ENCODE data around the gene FERMT3. TPM values are rescaled to one million over a fixed set of nuclear protein-coding genes. Genes with fewer than 3 reads are reported as not detected.
"Not testable (repeated sequence)": the region's sequence is repeated elsewhere in the genome, so short reads cannot be mapped to it uniquely, and the experiment has no call there.

The FERMT3 gene
- total RNA-seq = 100 to 1,000 TPM; 210 to 217 TPM

DNA sequence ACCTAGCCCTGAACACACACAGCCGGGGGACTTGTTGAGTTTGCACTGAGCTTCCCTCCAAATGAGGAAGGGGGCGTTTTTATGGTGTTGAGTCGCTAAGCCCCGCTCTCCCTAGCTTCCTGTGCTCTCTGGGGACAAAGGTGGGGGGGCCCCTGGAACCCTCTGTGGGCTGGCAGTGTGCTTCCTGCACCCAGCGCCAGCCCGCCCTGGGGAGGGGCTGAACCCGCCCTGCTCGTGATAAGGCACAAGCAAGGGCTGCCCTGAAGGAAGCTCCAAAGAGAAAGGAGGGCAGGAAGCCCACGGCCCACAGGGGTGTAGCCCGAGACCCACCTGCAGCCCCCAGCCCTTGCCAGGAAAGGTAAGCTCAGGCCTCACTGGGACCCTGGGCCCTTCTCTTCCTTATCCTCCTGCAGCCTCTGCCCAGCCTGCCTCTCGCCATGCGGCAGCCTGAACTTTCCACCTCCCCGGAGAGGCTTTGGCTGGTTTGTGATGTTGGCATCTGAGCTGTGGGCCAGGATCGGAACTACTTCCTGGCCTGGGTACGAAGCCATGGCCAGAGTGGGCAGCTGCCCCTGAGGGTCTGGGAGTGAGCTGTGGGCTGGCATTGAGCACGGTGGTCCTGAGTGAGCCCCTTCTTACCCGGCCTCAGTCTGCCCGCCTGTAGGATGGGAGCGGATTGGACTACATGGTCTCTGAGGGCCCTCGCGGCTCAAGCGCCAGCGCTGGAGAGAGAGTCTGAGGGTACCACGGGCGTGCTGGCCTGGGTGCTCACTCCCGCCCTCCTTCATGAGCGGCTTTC is at the start of gene FERMT3:
TSS of gene FERMT3 (plus strand) at position 265 of the 799 bp plus-strand sequence. CDS start 644 bp downstream, outside the sequence.
- Mint-ChIP-seq H3K27me3 (no peaks in the 10 kb centered on the region), H3K4me3 (peak within 1 kb of the TSS; percentile 92), H3K27ac (peak within 1 kb of the TSS; percentile 96), H3K4me1 (peaks cover 42% of the 10 kb centered on the region), H3K9me3 (ENCODE audit: low read depth) (no peaks in the 10 kb centered on the region), H3K36me3 (peaks cover 50% of the 10 kb centered on the region)
- ATAC-seq (peak; percentile 69), DNase-seq (peak; percentile 89)
- CTCF ChIA-PET = interaction anchor here (0.8 to 9.6 kb wide), 20 partner anchors 11 to 368 kb away, joined by 3 to 169 read pairs (median 11); partner anchors contain the start of genes BAD, CATSPERZ, DNAJC4 and ESRRA

- H3K27me3 Mint-ChIP-seq = peaks cover 9% of the 10 kb centered on the region
- CTCF ChIA-PET = interaction anchor here (1.1 to 1.2 kb wide), 2 partner anchors 10 to 158 kb away, joined by 3 read pairs; no protein-coding TSS in a partner anchor
- H3K4me3 Mint-ChIP-seq = no peak overlapping the region
- ATAC-seq = no peak
- H3K36me3 Mint-ChIP-seq = no peaks in the 10 kb centered on the region
- H3K9me3 Mint-ChIP-seq (ENCODE audit: low read depth) = no peaks in the 10 kb centered on the region
- DNase-seq = no peak
- no peak overlapping the region for H3K27ac Mint-ChIP-seq
- no peaks in the 10 kb centered on the region for H3K4me1 Mint-ChIP-seq
Observed at GRCh38 chr11:64157631-64158394, 48.7 kb upstream of the FERMT3 start.

DNA sequence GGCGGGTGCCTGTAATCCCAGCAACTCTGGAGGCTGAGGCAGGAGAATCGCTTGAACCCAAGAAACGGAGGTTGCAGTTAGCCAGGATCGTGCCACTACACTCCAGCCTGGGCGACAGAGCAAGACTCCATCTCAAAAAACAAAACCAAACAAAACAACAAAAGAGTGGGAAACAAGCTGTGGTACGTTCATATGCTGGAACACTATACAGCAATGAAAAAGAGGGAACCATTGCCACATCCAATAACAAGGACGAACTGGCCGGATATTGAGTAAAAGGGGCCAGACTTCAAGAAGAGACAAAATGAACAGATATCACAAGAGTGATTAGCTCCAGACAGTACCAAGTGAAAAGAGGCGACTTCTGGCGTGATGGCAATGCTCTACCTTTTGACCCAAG is 45.5 kb upstream of the FERMT3 start:
- H3K27me3 Mint-ChIP-seq = no peaks in the 10 kb centered on the region
- DNase-seq (no peak), ATAC-seq (no peak)
- CTCF ChIA-PET = interaction anchor here (2.5 kb wide), 1 partner anchor 9 kb away, joined by 11 read pairs; no protein-coding TSS in a partner anchor
- no peaks in the 10 kb centered on the region for H3K9me3 Mint-ChIP-seq (ENCODE audit: low read depth)
- H3K4me3 Mint-ChIP-seq = no peak overlapping the region
- peaks cover 4% of the 10 kb centered on the region for H3K4me1 Mint-ChIP-seq
- H3K27ac Mint-ChIP-seq = no peak overlapping the region
- no peaks in the 10 kb centered on the region for H3K36me3 Mint-ChIP-seq

DNA sequence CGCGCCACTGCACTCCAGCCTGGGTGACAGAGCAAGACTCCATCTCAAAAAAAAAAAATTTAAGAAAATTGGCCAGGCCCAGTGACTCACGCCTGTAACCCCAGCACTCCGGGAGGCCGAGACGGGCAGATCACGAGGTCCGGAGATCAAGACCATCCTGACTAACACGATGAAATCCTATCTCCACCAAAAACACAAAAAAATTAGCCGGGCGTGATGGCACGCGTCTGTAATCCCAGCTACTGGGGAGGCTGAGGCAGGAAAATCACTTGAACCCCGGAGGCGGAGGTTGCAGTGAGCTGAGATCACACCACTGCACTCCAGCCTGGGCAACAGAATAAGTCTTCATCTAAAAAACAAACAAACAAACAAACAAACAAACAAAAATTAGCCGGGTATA is 43.8 kb upstream of the FERMT3 start:
- H3K27ac Mint-ChIP-seq = not testable (repeated sequence)

GRCh38 chr11:64163951-64164350 is 42.6 kb upstream of the FERMT3 start:
- Mint-ChIP-seq H3K4me1 (peaks cover 7% of the 10 kb centered on the region), H3K27ac (no peak overlapping the region), H3K4me3 (no peak overlapping the region), H3K9me3 (ENCODE audit: low read depth) (no peaks in the 10 kb centered on the region), H3K27me3 (no peaks in the 10 kb centered on the region), H3K36me3 (no peaks in the 10 kb centered on the region)
- CTCF ChIA-PET = interaction anchor here (1.4 kb wide), 2 partner anchors 16 to 41 kb away, joined by 3 to 4 read pairs; no protein-coding TSS in a partner anchor
- ATAC-seq = no peak
- no peak for DNase-seq

More for the DNA sequence above, 43.8 kb upstream of the FERMT3 start:
- H3K4me1 Mint-ChIP-seq; H3K9me3 Mint-ChIP-seq (ENCODE audit: low read depth); DNase-seq; ATAC-seq; H3K36me3 Mint-ChIP-seq; H3K4me3 Mint-ChIP-seq; H3K27me3 Mint-ChIP-seq: not testable (repeated sequence)
- CTCF ChIA-PET = interaction anchor here (2.5 kb wide), 1 partner anchor 11 kb away, joined by 11 read pairs; no protein-coding TSS in a partner anchor

- Mint-ChIP-seq H3K4me1 (peaks cover 7% of the 10 kb centered on the region), H3K27ac (peak overlapping the region; percentile 74), H3K4me3 (peak overlapping the region; percentile 54), H3K27me3 (no peaks in the 10 kb centered on the region), H3K36me3 (no peaks in the 10 kb centered on the region), H3K9me3 (ENCODE audit: low read depth) (no peaks in the 10 kb centered on the region)
- CTCF ChIA-PET = interaction anchor here (1.1 to 1.4 kb wide), 5 partner anchors 12 to 328 kb away, joined by 3 to 8 read pairs (median 4); no protein-coding TSS in a partner anchor
- DNase-seq = no peak
- ATAC-seq = no peak
Observed at GRCh38 chr11:64164392-64165312, 41.9 kb upstream of the FERMT3 start.

DNA sequence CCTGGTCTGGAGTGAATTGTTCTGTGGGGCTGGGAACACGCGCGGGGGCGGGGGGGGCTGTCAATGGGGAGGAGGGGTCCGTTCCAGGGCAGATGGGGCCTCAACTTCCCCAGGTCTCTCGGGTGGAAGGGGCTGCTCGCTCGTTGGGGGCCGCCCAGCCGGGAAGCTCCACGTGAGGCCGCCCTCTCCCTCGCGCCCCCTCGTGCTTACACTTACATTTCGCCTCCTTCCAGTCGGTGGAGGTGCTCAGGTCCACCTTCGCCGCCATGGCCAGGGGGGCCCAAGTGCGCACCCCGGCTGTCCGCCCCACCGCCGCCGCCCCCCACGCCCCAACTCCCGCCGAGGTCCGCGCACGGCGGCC is 41.1 kb upstream of the FERMT3 start:
- no peaks in the 10 kb centered on the region for H3K27me3 Mint-ChIP-seq
- no peaks in the 10 kb centered on the region for H3K36me3 Mint-ChIP-seq
- CTCF ChIA-PET = interaction anchor here (0.6 to 1.9 kb wide), 5 partner anchors 13 to 328 kb away, joined by 3 to 8 read pairs (median 4); partner anchors contain the start of gene FERMT3
- H3K4me1 Mint-ChIP-seq = peaks cover 7% of the 10 kb centered on the region
- ATAC-seq (peak; percentile 13), DNase-seq (no peak)
- no peak overlapping the region for H3K27ac Mint-ChIP-seq
- H3K4me3 Mint-ChIP-seq = peak overlapping the region; percentile 79
- H3K9me3 Mint-ChIP-seq (ENCODE audit: low read depth) = no peaks in the 10 kb centered on the region

DNA sequence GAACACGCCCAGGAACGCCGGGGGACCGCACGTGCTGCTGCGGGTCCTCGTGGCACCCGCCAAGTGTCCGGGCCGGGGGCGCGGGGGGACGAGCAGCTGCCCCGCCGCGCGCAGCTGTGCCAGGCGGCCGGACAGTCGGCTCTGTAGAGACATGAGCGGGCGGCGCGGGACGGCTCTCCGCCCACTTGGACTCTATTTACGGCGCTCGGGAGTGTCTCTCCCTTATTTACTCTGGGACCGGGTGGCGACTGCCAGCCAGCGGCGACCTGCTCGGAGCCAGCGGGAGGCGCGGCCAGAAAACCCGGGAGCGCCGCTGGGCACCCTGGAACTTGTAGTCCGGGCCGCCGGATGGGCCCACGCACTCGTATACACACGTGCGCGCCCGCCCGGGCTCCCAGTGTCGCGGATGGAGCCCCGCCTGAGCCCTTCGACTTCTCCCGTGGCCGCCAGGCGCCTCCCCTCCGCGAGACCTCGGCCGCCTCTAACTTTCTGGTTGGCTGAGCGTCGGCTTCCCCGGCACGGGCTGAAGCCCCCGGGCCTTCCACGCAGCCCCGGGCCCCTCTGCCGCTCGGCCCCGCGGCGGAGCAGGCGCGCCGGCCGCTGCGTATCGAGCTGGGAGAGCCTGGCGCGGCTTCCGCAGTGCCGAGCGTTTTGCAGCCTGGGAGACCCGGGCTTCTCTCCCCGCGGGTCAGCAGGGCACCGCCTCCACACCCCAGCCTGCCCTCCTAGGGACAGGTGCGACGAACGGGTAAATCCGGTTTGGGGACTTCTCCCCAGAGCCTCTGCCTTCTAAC is 40.5 kb upstream of the FERMT3 start, which contains the start of gene MACROD1:
TSS of gene MACROD1 (minus strand) at position 272 of the 794 bp plus-strand sequence. CDS start at position 153, 119 bp downstream.
- Mint-ChIP-seq H3K4me1 (peaks cover 7% of the 10 kb centered on the region), H3K27ac (peak within 1 kb of the TSS; percentile 75), H3K27me3 (no peaks in the 10 kb centered on the region), H3K9me3 (ENCODE audit: low read depth) (no peaks in the 10 kb centered on the region), H3K36me3 (no peaks in the 10 kb centered on the region), H3K4me3 (peak within 1 kb of the TSS; percentile 79)
- ATAC-seq (peak; percentile 99), DNase-seq (peak; percentile 87)
- CTCF ChIA-PET = interaction anchor here (0.6 to 1.9 kb wide), 6 partner anchors 13 to 329 kb away, joined by 3 to 8 read pairs (median 6); partner anchors contain the start of gene FERMT3

GRCh38 chr11:64170419-64170818 is 36.1 kb upstream of the FERMT3 start:
- H3K27me3 Mint-ChIP-seq = no peaks in the 10 kb centered on the region
- CTCF ChIA-PET = interaction anchor here (0.9 kb wide), 1 partner anchor 131 kb away, joined by 3 read pairs; no protein-coding TSS in a partner anchor
- peaks cover 3% of the 10 kb centered on the region for H3K4me1 Mint-ChIP-seq
- H3K36me3 Mint-ChIP-seq = peaks cover 7% of the 10 kb centered on the region
- ATAC-seq = no peak
- H3K4me3 Mint-ChIP-seq = no peak overlapping the region
- no peak for DNase-seq
- no peak overlapping the region for H3K27ac Mint-ChIP-seq
- peaks cover 3% of the 10 kb centered on the region for H3K9me3 Mint-ChIP-seq (ENCODE audit: low read depth)

GRCh38 chr11:64173616-64174355 is 32.7 kb upstream of the FERMT3 start:
- DNase-seq (no peak), ATAC-seq (no peak)
- H3K4me3 Mint-ChIP-seq = no peak overlapping the region
- CTCF ChIA-PET = interaction anchor here (0.6 to 1.7 kb wide), 3 partner anchors 21 to 477 kb away, joined by 3 to 5 read pairs (median 3); no protein-coding TSS in a partner anchor
- peaks cover 3% of the 10 kb centered on the region for H3K9me3 Mint-ChIP-seq (ENCODE audit: low read depth)
- H3K36me3 Mint-ChIP-seq = peaks cover 7% of the 10 kb centered on the region
- peaks cover 19% of the 10 kb centered on the region for H3K4me1 Mint-ChIP-seq
- no peaks in the 10 kb centered on the region for H3K27me3 Mint-ChIP-seq
- no peak overlapping the region for H3K27ac Mint-ChIP-seq

DNA sequence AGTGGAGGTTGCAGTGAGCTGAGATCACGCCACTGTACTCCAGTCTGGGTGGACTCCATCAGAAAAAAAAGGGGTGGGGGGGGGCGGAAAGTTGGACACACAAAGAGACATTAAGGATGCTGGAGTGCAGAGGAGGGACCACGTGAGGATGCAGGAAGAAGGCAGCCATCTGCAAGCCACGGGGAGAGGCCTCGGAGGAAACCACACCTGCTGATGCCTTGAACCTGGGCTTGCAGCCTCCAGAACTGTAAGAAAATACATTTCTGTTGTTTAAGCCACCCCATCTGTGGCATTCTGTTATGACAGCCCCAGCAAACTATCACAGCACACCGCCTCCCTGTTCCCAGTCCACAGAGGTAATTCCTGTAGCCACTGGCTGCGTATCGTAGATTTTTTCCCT is 29.8 kb upstream of the FERMT3 start:
- Mint-ChIP-seq H3K27me3 (no peaks in the 10 kb centered on the region), H3K4me1 (peaks cover 27% of the 10 kb centered on the region), H3K36me3 (peaks cover 7% of the 10 kb centered on the region), H3K9me3 (ENCODE audit: low read depth) (peaks cover 3% of the 10 kb centered on the region), H3K4me3 (no peak overlapping the region), H3K27ac (no peak overlapping the region)
- DNase-seq = no peak
- CTCF ChIA-PET = interaction anchor here (0.6 to 1.6 kb wide), 4 partner anchors 9 to 312 kb away, joined by 3 to 4 read pairs (median 4); partner anchors contain the start of gene STIP1
- ATAC-seq = no peak

All from activated CD8-positive, alpha-beta memory T cell treated with anti-CD3 and anti-CD28 coated beads, Interleukin-2, amount 10 ng/mL, durations not matched to agents 7 days and 5 days (primary cell).